RWPE1 (cell line): ENCODE measurements around the gene MFAP3L.

Experiments used
- CTCF ChIA-PET: fragments of 350-600 bp; sonication (Branson Sonifier 250); formaldehyde crosslinking; extraction: SDS; loops from one replicate; lab custom pipeline; 2021; lab: Yijun Ruan, JAX
- POLR2A ChIA-PET: fragments of 400-600 bp; formaldehyde crosslinking; extraction: SDS; loops from one replicate; lab custom pipeline; 2020; ENCODE audit warnings: antibody characterized with exemption; ENCODE audit not compliant: low non-redundant PET; lab: Yijun Ruan, JAX
- DNase-seq: peaks from one replicate; pipeline ENCODE4 v3.0.0; 2012; ENCODE audit warnings: low spot score
- H3K27ac ChIP-seq: fragments of 450-650 bp; 2 replicates; pipeline ENCODE4 v1.5.1; 2017
- CTCF ChIP-seq: fragments of 450-650 bp; conservative IDR thresholded peaks from 2 replicates; pipeline ENCODE4 v1.5.1; 2017; ENCODE audit warnings: low read depth, mild to moderate bottlenecking

MFAP3L gene

GRCh38 chr4:169986369-169986768 is 39.8 kb downstream of the MFAP3L start:
- ChIA-PET CTCF (interaction anchor here (0.7 kb wide), 1 partner anchor 861 kb away, joined by 3 read pairs; no protein-coding TSS in a partner anchor), POLR2A (no interaction called here)
- DNase-seq: no peak
- TF ChIP-seq CTCF: no peak
- no peak overlapping the region for H3K27ac ChIP-seq

GRCh38 chr4:169985881-169986280 is 40.3 kb downstream of the MFAP3L start:
- no peak for DNase-seq
- POLR2A ChIA-PET: no interaction called here

GRCh38 chr4:169984745-169985144 is 41.5 kb downstream of the MFAP3L start:
- ChIA-PET CTCF (no interaction called here), POLR2A (no interaction called here)
- H3K27ac ChIP-seq: no peak overlapping the region
- no peak for TF ChIP-seq CTCF
- no peak for DNase-seq

More at GRCh38 chr4:169985881-169986280, 40.3 kb downstream of the MFAP3L start:
- CTCF ChIA-PET: no interaction called here
- no peak overlapping the region for H3K27ac ChIP-seq
- TF ChIP-seq CTCF: no peak

- ChIA-PET CTCF (interaction anchor here (0.7 kb wide), 1 partner anchor 110 kb away, joined by 6 read pairs; no protein-coding TSS in a partner anchor), POLR2A (no interaction called here)
- TF ChIP-seq CTCF: no peak
- no peak for DNase-seq
- H3K27ac ChIP-seq: no peak overlapping the region
Measured at GRCh38 chr4:169984173-169984572, 42.0 kb downstream of the MFAP3L start.

- no peak for DNase-seq
- no peak overlapping the region for H3K27ac ChIP-seq
- CTCF ChIA-PET: no interaction called here
- POLR2A ChIA-PET: no interaction called here
- TF ChIP-seq CTCF: no peak
Measured at GRCh38 chr4:169976951-169977350, 49.2 kb downstream of the MFAP3L start.

GRCh38 chr4:169975838-169976796 is 50.1 kb downstream of the MFAP3L start:
- ChIA-PET POLR2A (no interaction called here), CTCF (no interaction called here)
- no peak for DNase-seq
- TF ChIP-seq CTCF: no peak
- H3K27ac ChIP-seq: no peak overlapping the region
